Colonic mucosa (tissue), 4 donors: Measurements from ENCODE around the gene SPAG16. TPM values are rescaled to one million over a fixed set of nuclear protein-coding genes. Genes with fewer than 3 reads are reported as not detected.
"Not testable (repeated sequence)": the region's sequence is repeated elsewhere in the genome, so short reads cannot be mapped to it uniquely, and the experiment has no call there.

Experiments used
- DNase-seq: peaks from one replicate; pipeline ENCODE4 v3.0.0-alpha.2; 2020
- H3K27ac ChIP-seq: fragments of 200-600 bp; one replicate; pipeline ENCODE4 v1.8.0; 2021
- H3K27me3 ChIP-seq: fragments of 200-600 bp; one replicate; pipeline ENCODE4 v1.8.0; 2021
- H3K36me3 ChIP-seq: fragments of 200-600 bp; one replicate; pipeline ENCODE4 v1.8.0; 2021
- H3K4me1 ChIP-seq: fragments of 200-600 bp; one replicate; pipeline ENCODE4 v1.8.0; 2021; ENCODE audit warnings: mild to moderate bottlenecking
- H3K4me3 ChIP-seq: fragments of 200-600 bp; one replicate; pipeline ENCODE4 v1.8.0; 2021
- H3K9ac ChIP-seq, 2 donors: one replicate each; pipeline ENCODE4 v1.7.0; 2013; ENCODE audit warnings: control low read depth in 2 of 2, low read depth in 2 of 2, low read length in 2 of 2
- H3K9me3 ChIP-seq: fragments of 200-600 bp; one replicate; pipeline ENCODE4 v1.8.0; 2021
- CTCF ChIP-seq: fragments of 200-600 bp; IDR thresholded peaks from one replicate; pipeline ENCODE4 v1.8.0; 2022; ENCODE audit warnings: antibody characterized with exemption, mild to moderate bottlenecking
- intact Hi-C: fragments of 100-400 bp; cut with DNase I; formaldehyde crosslinking; loops from one replicate; pipeline ENCODE4 v1.14.1; 2022
- total RNA-seq, 2 donors: library from RNA; stranded (reverse); fragmentation: NEBNext Ultra II Directional in 1 of 2; extraction: Animal tissue kit (Norgen Biotek cat#: 25700) in 1 of 2; gene quantifications; one replicate each; pipeline ENCODE4 v1.2.1, GENCODE V29; 2021
- donor health status: healthy.
- donor health status: DM: no; HTN: no; CAD: no.
- donor health status: DM: no; HTN: no; CAD: no.

SPAG16 gene
- total RNA-seq, 2 donors from 2014 or later: 18.6 to 25.5 TPM

GRCh38 chr2:213679894-213680293 lies 395.6 kb downstream of the SPAG16 start:
- H3K4me3 ChIP-seq: no peak overlapping the region
- H3K9me3 ChIP-seq: no peaks in the 10 kb centered on the region
- H3K4me1 ChIP-seq: no peaks in the 10 kb centered on the region
- no peak for TF ChIP-seq CTCF
- H3K36me3 ChIP-seq: no peaks in the 10 kb centered on the region
- no peak overlapping the region for H3K27ac ChIP-seq
- no peak for DNase-seq
- no peaks in the 10 kb centered on the region for H3K27me3 ChIP-seq
- no peak overlapping the region for H3K9ac ChIP-seq
- intact Hi-C loops: no loop called here

- H3K4me3 ChIP-seq: no peak overlapping the region
- TF ChIP-seq CTCF: no peak
Measured at GRCh38 chr2:213682276-213682675, 398.0 kb downstream of the SPAG16 start.

GRCh38 chr2:213688133-213688532 lies 403.9 kb downstream of the SPAG16 start:
- DNase-seq: no peak
- Histone ChIP-seq H3K4me1 (no peaks in the 10 kb centered on the region), H3K27ac (no peak overlapping the region), H3K9ac (no peak overlapping the region), H3K4me3 (no peak overlapping the region), H3K36me3 (no peaks in the 10 kb centered on the region), H3K27me3 (no peaks in the 10 kb centered on the region), H3K9me3 (no peaks in the 10 kb centered on the region)
- TF ChIP-seq CTCF: no peak
- intact Hi-C loops: no loop called here

More at GRCh38 chr2:213682276-213682675, 398.0 kb downstream of the SPAG16 start:
- no peak overlapping the region for H3K9ac ChIP-seq
- H3K36me3 ChIP-seq: no peaks in the 10 kb centered on the region
- no peaks in the 10 kb centered on the region for H3K4me1 ChIP-seq
- intact Hi-C loops: no loop called here
- no peaks in the 10 kb centered on the region for H3K27me3 ChIP-seq
- no peaks in the 10 kb centered on the region for H3K9me3 ChIP-seq
- no peak overlapping the region for H3K27ac ChIP-seq
- DNase-seq: no peak

DNA sequence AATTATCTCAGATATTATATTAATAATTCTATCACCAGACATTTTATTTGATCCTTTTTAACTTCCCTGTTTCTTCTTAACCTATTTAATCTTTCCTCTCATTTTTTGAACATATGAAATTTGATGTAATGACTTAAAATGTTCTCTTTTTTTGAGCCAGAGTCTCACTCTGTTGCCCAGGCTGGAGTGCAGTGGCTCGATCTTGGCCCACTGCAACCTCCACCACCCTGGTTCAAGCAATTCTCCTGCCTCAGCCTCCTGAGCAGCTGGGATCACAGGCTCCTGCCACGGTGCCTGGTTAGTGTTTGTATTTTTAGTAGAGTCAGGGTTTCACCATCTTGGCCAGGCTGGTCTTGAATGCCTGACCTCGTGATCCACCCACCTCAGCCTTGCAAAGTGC lies 404.6 kb downstream of the SPAG16 start:
- H3K9ac ChIP-seq, H3K27ac ChIP-seq, H3K9me3 ChIP-seq, DNase-seq, H3K4me3 ChIP-seq, intact Hi-C loops, H3K4me1 ChIP-seq, H3K27me3 ChIP-seq, H3K36me3 ChIP-seq: not testable (repeated sequence)

DNA sequence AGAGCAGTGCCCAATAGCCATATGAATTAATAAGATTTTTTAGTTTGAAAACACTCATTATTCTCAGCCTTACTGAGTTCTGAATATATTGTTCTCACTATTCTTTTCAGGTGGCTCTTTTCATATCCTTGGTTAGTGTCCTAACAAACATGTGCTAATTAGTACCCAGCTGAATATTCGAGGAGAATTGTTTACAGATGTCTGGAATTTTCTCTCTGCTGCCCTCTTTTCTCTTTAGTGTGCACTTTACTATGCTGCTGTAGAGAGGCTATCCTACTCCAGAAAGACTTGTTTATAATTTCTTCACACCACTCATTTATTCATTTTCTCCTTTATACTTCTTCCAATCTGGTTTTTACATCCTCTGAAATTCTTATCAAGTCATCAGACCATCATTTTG lies 405.3 kb downstream of the SPAG16 start:
- no peak for DNase-seq
- Histone ChIP-seq H3K36me3 (no peaks in the 10 kb centered on the region), H3K9ac (no peak overlapping the region), H3K4me3 (no peak overlapping the region), H3K27me3 (no peaks in the 10 kb centered on the region), H3K9me3 (no peaks in the 10 kb centered on the region), H3K4me1 (no peaks in the 10 kb centered on the region), H3K27ac (no peak overlapping the region)
- intact Hi-C loops: no loop called here
- no peak for TF ChIP-seq CTCF

DNA sequence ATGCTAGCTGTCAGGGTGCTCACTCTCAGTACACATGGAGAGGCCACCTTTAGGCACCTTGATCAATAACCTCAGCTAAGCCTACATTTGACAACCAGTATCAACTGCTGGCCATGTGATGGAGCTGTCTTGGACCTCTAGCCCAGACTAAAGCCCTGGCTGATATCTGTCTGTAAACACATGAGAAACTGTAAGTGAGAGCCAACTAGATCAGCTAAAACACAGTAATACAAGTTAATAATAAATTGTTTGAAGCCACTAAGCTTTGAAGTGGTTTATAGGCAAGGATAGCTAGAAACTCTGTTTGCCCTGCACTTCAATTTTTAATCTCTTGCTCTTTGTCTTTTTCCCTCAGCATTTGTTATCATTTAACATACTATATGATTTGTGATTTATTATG lies 407.1 kb downstream of the SPAG16 start:
- H3K9ac ChIP-seq: no peak overlapping the region
- no peaks in the 10 kb centered on the region for H3K4me1 ChIP-seq
- H3K27me3 ChIP-seq: no peaks in the 10 kb centered on the region
- H3K27ac ChIP-seq: no peak overlapping the region
- DNase-seq: no peak
- intact Hi-C loops: no loop called here
- TF ChIP-seq CTCF: no peak
- H3K9me3 ChIP-seq: no peaks in the 10 kb centered on the region
- H3K36me3 ChIP-seq: no peaks in the 10 kb centered on the region
- H3K4me3 ChIP-seq: no peak overlapping the region
